Measurements from ENCODE around the gene LNPEP.
"Not testable (repeated sequence)": the region's sequence is repeated elsewhere in the genome, so short reads cannot be mapped to it uniquely, and the experiment has no call there.

The LNPEP gene

DNA sequence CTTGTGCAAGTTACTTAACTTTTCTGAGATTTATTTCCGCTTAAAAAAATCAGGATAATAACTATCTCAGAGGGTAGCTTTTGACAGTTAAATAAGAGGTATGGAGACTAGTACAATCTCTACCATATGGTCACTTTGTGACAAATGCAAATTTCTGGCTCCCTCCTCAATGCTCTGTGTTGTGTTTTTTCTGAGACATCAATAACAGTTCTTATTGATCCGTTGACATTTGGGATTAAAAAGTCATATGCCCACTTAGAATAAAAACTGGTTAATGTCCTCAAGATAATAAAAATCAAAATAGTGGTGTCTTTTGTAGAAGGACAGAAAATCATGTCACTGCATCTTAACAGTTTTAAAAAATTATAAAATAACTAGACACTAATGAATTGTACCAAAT is 24.7 kb upstream of the LNPEP start:
- no peak overlapping the region for H3K9ac ChIP-seq (ENCODE audit: low read length)
- H3K4me1 ChIP-seq (ENCODE audit: control insufficient read depth, insufficient read depth, low read length) = no peaks in the 10 kb centered on the region
- H3K4me3 ChIP-seq (ENCODE audit: low read length) = no peak overlapping the region
- H3K27me3 ChIP-seq (ENCODE audit: control insufficient read depth, insufficient read depth, low read length) = no peaks in the 10 kb centered on the region
- H3K36me3 ChIP-seq (ENCODE audit: control insufficient read depth, insufficient read depth, low read length) = peaks cover 4% of the 10 kb centered on the region
- no peak overlapping the region for H3K27ac ChIP-seq (ENCODE audit: low read depth, low read length)

- H3K36me3 ChIP-seq (ENCODE audit: control insufficient read depth, insufficient read depth, low read length) = peaks cover 4% of the 10 kb centered on the region
- no peak overlapping the region for H3K4me3 ChIP-seq (ENCODE audit: low read length)
- H3K27me3 ChIP-seq (ENCODE audit: control insufficient read depth, insufficient read depth, low read length) = no peaks in the 10 kb centered on the region
- H3K9ac ChIP-seq (ENCODE audit: low read length) = no peak overlapping the region
- no peak overlapping the region for H3K27ac ChIP-seq (ENCODE audit: low read depth, low read length)
- H3K4me1 ChIP-seq (ENCODE audit: control insufficient read depth, insufficient read depth, low read length) = no peaks in the 10 kb centered on the region
Measured at GRCh38 chr5:96913233-96913632, 22.6 kb upstream of the LNPEP start.

DNA sequence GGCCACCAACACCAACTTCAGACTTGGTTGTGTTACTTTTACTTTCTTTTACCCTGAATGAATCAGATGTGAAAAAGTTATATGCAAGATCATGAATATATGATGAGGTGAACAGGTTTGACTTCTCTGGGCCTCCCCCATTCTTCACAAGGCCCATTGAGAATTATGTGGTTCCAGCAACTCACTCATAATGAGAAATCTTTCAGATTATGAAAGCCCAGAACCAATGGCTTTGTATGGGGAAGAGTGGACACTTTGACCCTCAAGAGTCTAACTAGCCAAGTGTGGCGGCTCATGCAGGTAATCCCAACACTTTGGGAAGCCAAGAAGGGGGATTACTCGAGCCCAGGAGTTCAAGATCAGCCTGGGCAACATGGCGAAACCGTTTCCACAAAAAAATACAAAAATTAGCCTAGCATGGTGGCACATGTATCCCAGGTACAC is 16.1 kb upstream of the LNPEP start:
- no peak overlapping the region for H3K9ac ChIP-seq (ENCODE audit: low read length)
- peaks cover 8% of the 10 kb centered on the region for H3K4me1 ChIP-seq (ENCODE audit: control insufficient read depth, insufficient read depth, low read length)
- no peaks in the 10 kb centered on the region for H3K36me3 ChIP-seq (ENCODE audit: control insufficient read depth, insufficient read depth, low read length)
- no peaks in the 10 kb centered on the region for H3K27me3 ChIP-seq (ENCODE audit: control insufficient read depth, insufficient read depth, low read length)
- H3K4me3 ChIP-seq (ENCODE audit: low read length) = no peak overlapping the region
- H3K27ac ChIP-seq (ENCODE audit: low read depth, low read length) = no peak overlapping the region

DNA sequence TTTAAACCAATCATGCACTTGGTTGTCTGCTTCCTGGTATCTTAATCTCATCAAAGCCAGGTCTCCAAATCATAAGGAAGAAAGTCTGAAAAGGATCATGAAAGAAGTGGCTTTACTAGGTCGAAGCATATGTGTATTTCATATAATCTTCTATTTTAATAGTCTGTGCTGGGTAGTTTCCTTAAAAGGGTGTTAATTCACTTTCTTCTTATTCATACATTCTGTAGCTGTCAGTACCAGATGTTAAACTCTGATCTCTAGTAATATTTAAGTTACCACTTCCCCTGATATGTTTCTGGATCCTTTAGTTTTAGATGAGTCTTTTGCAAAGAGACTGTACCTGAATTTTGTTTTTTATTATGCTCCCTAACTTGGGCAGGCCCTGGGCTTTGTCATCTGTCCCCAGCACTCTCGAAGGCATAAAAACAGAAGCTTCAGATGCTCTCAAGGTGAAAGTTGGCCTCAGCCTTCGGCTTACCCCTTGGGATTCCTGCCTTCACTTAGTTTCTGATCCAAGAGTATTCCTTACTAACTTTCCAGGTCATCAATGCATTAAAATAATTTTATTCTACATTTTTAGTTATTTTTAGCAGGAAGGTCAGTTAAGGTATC is 15.0 kb upstream of the LNPEP start:
- Histone ChIP-seq H3K4me3 (ENCODE audit: low read length) (no peak overlapping the region), H3K4me1 (ENCODE audit: control insufficient read depth, insufficient read depth, low read length) (peaks cover 8% of the 10 kb centered on the region), H3K9ac (ENCODE audit: low read length) (no peak overlapping the region), H3K27me3 (ENCODE audit: control insufficient read depth, insufficient read depth, low read length) (no peaks in the 10 kb centered on the region), H3K36me3 (ENCODE audit: control insufficient read depth, insufficient read depth, low read length) (no peaks in the 10 kb centered on the region), H3K27ac (ENCODE audit: low read depth, low read length) (peak overlapping the region; percentile 1)

GRCh38 chr5:96922499-96923244 is 13.2 kb upstream of the LNPEP start:
- Histone ChIP-seq H3K36me3 (ENCODE audit: control insufficient read depth, insufficient read depth, low read length) (no peaks in the 10 kb centered on the region), H3K9ac (ENCODE audit: low read length) (no peak overlapping the region), H3K27ac (ENCODE audit: low read depth, low read length) (no peak overlapping the region), H3K4me3 (ENCODE audit: low read length) (no peak overlapping the region), H3K4me1 (ENCODE audit: control insufficient read depth, insufficient read depth, low read length) (peaks cover 8% of the 10 kb centered on the region), H3K27me3 (ENCODE audit: control insufficient read depth, insufficient read depth, low read length) (no peaks in the 10 kb centered on the region)

DNA sequence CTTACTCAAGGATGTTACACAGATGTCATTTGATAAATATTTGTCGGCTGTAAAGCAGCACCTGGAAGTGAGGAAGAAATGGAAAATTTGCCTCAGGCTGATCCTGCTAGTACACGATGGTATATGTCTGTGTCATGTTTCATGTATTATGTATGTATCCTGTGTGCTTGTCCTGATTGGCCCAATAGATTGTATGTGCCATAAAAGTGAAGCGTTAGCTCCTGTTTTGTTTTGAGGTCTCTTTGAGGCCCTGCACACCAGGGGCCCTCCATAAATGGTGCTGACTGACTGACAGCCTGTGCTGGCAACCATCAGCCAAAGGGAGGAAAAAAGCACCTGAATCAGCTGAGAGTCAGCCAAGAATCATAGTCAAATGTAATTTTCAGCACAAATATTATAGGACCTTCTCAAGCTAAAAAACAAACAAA is 11.8 kb upstream of the LNPEP start:
- no peaks in the 10 kb centered on the region for H3K27me3 ChIP-seq (ENCODE audit: control insufficient read depth, insufficient read depth, low read length)
- peaks cover 8% of the 10 kb centered on the region for H3K4me1 ChIP-seq (ENCODE audit: control insufficient read depth, insufficient read depth, low read length)
- H3K9ac ChIP-seq (ENCODE audit: low read length) = no peak overlapping the region
- H3K36me3 ChIP-seq (ENCODE audit: control insufficient read depth, insufficient read depth, low read length) = no peaks in the 10 kb centered on the region
- H3K27ac ChIP-seq (ENCODE audit: low read depth, low read length) = no peak overlapping the region
- H3K4me3 ChIP-seq (ENCODE audit: low read length) = no peak overlapping the region

DNA sequence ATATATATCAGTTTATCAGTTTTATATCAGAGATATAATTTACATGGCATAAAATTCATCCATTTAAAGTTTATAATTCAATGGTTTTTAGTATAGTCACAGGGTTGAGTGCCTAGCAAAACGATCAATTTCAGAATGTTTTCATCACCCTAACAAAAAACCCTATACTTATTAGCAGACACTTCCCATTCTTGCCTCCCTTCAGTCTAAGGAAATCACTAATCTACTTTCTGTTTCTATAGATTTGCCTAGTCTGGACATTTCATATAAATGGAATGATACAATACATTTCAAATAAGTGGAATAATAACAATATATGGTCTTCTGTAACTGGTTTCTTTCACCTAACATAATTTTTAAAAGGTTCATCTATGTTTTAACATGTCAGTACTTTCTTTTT is 9.6 kb upstream of the LNPEP start:
- no peak overlapping the region for H3K9ac ChIP-seq (ENCODE audit: low read length)
- no peak overlapping the region for H3K27ac ChIP-seq (ENCODE audit: low read depth, low read length)
- no peaks in the 10 kb centered on the region for H3K27me3 ChIP-seq (ENCODE audit: control insufficient read depth, insufficient read depth, low read length)
- peaks cover 2% of the 10 kb centered on the region for H3K4me1 ChIP-seq (ENCODE audit: control insufficient read depth, insufficient read depth, low read length)
- no peak overlapping the region for H3K4me3 ChIP-seq (ENCODE audit: low read length)
- no peaks in the 10 kb centered on the region for H3K36me3 ChIP-seq (ENCODE audit: control insufficient read depth, insufficient read depth, low read length)

DNA sequence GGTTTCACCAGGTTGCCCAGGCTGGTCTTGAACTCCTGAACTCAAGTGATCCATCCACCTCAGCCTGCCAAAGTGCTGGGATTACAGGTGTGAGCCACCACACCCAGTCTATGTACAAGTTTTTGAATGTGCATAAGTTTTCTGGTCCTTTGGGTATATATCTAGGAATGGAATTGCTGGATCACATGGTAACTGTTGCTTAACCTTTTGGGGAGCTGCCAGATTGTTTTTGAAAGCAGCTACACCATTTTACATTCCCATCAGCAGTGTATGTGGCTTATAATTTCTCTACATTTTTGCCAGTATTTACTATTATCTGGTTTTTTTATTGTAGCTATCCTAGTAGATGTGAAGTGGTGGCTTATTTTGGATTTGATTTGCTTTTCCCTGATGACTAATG is 8.9 kb upstream of the LNPEP start:
- no peak overlapping the region for H3K27ac ChIP-seq (ENCODE audit: low read depth, low read length)
- H3K36me3 ChIP-seq (ENCODE audit: control insufficient read depth, insufficient read depth, low read length) = no peaks in the 10 kb centered on the region
- H3K4me1 ChIP-seq (ENCODE audit: control insufficient read depth, insufficient read depth, low read length) = no peaks in the 10 kb centered on the region
- H3K4me3 ChIP-seq (ENCODE audit: low read length) = no peak overlapping the region
- H3K9ac ChIP-seq (ENCODE audit: low read length) = no peak overlapping the region
- H3K27me3 ChIP-seq (ENCODE audit: control insufficient read depth, insufficient read depth, low read length) = no peaks in the 10 kb centered on the region

GRCh38 chr5:96928931-96929708 is 6.8 kb upstream of the LNPEP start:
- Histone ChIP-seq H3K4me1 (ENCODE audit: control insufficient read depth, insufficient read depth, low read length) (peaks cover 9% of the 10 kb centered on the region), H3K4me3 (ENCODE audit: low read length) (no peak overlapping the region), H3K27me3 (ENCODE audit: control insufficient read depth, insufficient read depth, low read length) (no peaks in the 10 kb centered on the region), H3K27ac (ENCODE audit: low read depth, low read length) (no peak overlapping the region), H3K36me3 (ENCODE audit: control insufficient read depth, insufficient read depth, low read length) (no peaks in the 10 kb centered on the region), H3K9ac (ENCODE audit: low read length) (no peak overlapping the region)

DNA sequence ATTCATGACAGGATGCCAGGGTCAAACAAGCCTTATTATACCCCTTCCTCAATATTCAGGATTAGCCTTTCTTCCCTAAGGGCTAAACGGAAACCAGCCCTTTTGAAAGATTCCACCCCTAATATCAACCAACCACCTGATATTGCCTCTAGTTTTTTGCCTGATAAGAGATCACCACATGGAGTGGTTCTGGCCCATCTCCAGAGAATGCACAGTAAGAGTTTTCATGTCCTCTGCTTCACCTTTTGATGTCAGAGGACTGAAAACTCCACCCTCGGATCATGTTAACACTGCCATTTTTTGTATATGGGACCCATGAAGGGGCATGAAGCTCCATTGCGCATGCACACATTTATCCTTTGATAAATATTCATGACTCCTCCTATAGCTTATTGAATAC is 5.8 kb upstream of the LNPEP start:
- Histone ChIP-seq H3K27me3 (ENCODE audit: control insufficient read depth, insufficient read depth, low read length) (no peaks in the 10 kb centered on the region), H3K4me3 (ENCODE audit: low read length) (no peak overlapping the region), H3K4me1 (ENCODE audit: control insufficient read depth, insufficient read depth, low read length) (peaks cover 10% of the 10 kb centered on the region), H3K9ac (ENCODE audit: low read length) (no peak overlapping the region), H3K27ac (ENCODE audit: low read depth, low read length) (no peak overlapping the region), H3K36me3 (ENCODE audit: control insufficient read depth, insufficient read depth, low read length) (no peaks in the 10 kb centered on the region)

DNA sequence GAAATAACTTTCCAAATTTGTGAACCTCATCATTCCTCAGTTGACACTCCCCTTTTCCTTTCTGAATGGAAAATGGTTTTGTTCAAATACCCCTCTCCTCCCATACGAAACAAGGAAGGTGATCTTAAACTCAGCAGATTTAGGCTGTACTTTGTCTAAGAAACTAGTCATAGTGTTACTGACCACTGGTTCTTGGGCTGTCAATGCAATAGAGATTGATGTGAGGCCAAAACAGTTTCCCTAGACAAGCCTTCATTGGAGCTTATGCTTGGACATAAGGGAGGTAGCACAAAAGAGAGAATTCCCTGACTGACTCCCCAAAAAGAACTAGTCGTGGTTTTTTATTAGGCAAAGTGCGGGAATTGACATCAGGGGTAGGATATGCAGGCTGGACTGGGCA is 5.3 kb upstream of the LNPEP start:
- Histone ChIP-seq H3K27ac (ENCODE audit: low read depth, low read length) (no peak overlapping the region), H3K9ac (ENCODE audit: low read length) (no peak overlapping the region), H3K27me3 (ENCODE audit: control insufficient read depth, insufficient read depth, low read length) (no peaks in the 10 kb centered on the region), H3K4me1 (ENCODE audit: control insufficient read depth, insufficient read depth, low read length) (peaks cover 10% of the 10 kb centered on the region), H3K36me3 (ENCODE audit: control insufficient read depth, insufficient read depth, low read length) (no peaks in the 10 kb centered on the region), H3K4me3 (ENCODE audit: low read length) (no peak overlapping the region)

- not testable (repeated sequence) for H3K27me3 ChIP-seq (ENCODE audit: control insufficient read depth, insufficient read depth, low read length); H3K36me3 ChIP-seq (ENCODE audit: control insufficient read depth, insufficient read depth, low read length); H3K27ac ChIP-seq (ENCODE audit: low read depth, low read length); H3K4me3 ChIP-seq (ENCODE audit: low read length); H3K9ac ChIP-seq (ENCODE audit: low read length)
- peaks cover 10% of the 10 kb centered on the region for H3K4me1 ChIP-seq (ENCODE audit: control insufficient read depth, insufficient read depth, low read length)
Measured at GRCh38 chr5:96931037-96931436, 4.8 kb upstream of the LNPEP start.
